DOHH2 (cell line): Measurements from ENCODE around the gene NPL.

Experiments
- H3F3A ChIP-seq: fragments of 200-600 bp; sonication (generic), shearing (Covaris generic); 2 replicates; pipeline ENCODE4 v1.6.0; 2016; ENCODE audit warnings: antibody characterized with exemption, mild to moderate bottlenecking; ENCODE audit not compliant: control insufficient read depth, insufficient read depth
- H3K27ac ChIP-seq: fragments of 200-600 bp; sonication (generic); 2 replicates; pipeline ENCODE4 v1.5.1; 2014; ENCODE audit warnings: low read depth, mild to moderate bottlenecking, low read length, moderate library complexity
- H3K27me3 ChIP-seq: fragments of 200-600 bp; sonication (generic); 2 replicates; pipeline ENCODE4 v1.6.1; 2014; ENCODE audit warnings: mild to moderate bottlenecking, low read length, mixed read lengths; ENCODE audit not compliant: control insufficient read depth
- H3K36me3 ChIP-seq: fragments of 200-600 bp; sonication (generic); 2 replicates; pipeline ENCODE4 v1.6.1; 2014; ENCODE audit warnings: mild to moderate bottlenecking, low read length, moderate library complexity, mixed read lengths; ENCODE audit not compliant: control insufficient read depth
- H3K4me1 ChIP-seq: fragments of 200-600 bp; sonication (generic); 2 replicates; pipeline ENCODE4 v1.6.1; 2014; ENCODE audit warnings: mild to moderate bottlenecking, low read length, mixed read lengths; ENCODE audit not compliant: control insufficient read depth
- H3K4me2 ChIP-seq: fragments of 200-600 bp; sonication (generic); 2 replicates; pipeline ENCODE4 v1.6.0; 2014; ENCODE audit warnings: mild to moderate bottlenecking, low read length, moderate library complexity
- H3K4me3 ChIP-seq: fragments of 200-600 bp; sonication (generic); 2 replicates; pipeline ENCODE4 v1.5.1; 2014; ENCODE audit warnings: mild to moderate bottlenecking, low read length, mixed read lengths
- H3K79me2 ChIP-seq: fragments of 200-600 bp; sonication (generic); 2 replicates; pipeline ENCODE4 v1.6.1; 2014; ENCODE audit warnings: mild to moderate bottlenecking, low read length, mixed read lengths; ENCODE audit not compliant: control insufficient read depth
- H3K9me2 ChIP-seq: fragments of 200-600 bp; sonication (generic); replicated peaks from 2 replicates; pipeline ENCODE4 v1.6.1; 2014; ENCODE audit warnings: mild to moderate bottlenecking, low read length, mixed read lengths; ENCODE audit not compliant: control insufficient read depth
- H3K9me3 ChIP-seq: fragments of 200-600 bp; sonication (generic); 2 replicates; pipeline ENCODE4 v1.6.1; 2014; ENCODE audit warnings: antibody characterized with exemption, low read length, mixed read lengths; ENCODE audit not compliant: control insufficient read depth, insufficient read depth
- H4K20me1 ChIP-seq: fragments of 200-600 bp; sonication (generic); 2 replicates; pipeline ENCODE4 v1.6.0; 2014; ENCODE audit warnings: low read depth, mild to moderate bottlenecking, antibody characterized with exemption, low read length, moderate library complexity; ENCODE audit not compliant: control insufficient read depth, insufficient read depth
- CTCF ChIP-seq: fragments of 200-600 bp; sonication (generic); IDR thresholded peaks from one replicate; pipeline ENCODE4 v1.5.1; 2014; ENCODE audit warnings: antibody characterized with exemption, mild to moderate bottlenecking, low read depth, low read length; ENCODE audit not compliant: poor library complexity, severe bottlenecking
- EZH2phosphoT487 ChIP-seq: fragments of 200-600 bp; sonication (generic); IDR thresholded peaks from 2 replicates; pipeline ENCODE4 v1.6.1; 2017; ENCODE audit warnings: borderline replicate concordance, mild to moderate bottlenecking, antibody characterized with exemption, low read length, moderate library complexity, mixed read lengths

NPL gene

GRCh38 chr1:182789138-182790076 is at the start of gene NPL:
Gene NPL (plus strand): TSS chr1:182789773. CDS start chr1:182794372, 4,599 bp downstream.
- H3F3A ChIP-seq = peaks cover 3% of the 10 kb centered on the region
- peak within 1 kb of the TSS; percentile 84 for H3K4me3 ChIP-seq
- peak within 1 kb of the TSS; percentile 89 for H3K4me2 ChIP-seq
- H3K36me3 ChIP-seq = no peaks in the 10 kb centered on the region
- no peaks in the 10 kb centered on the region for H3K9me3 ChIP-seq
- no peaks in the 10 kb centered on the region for H3K9me2 ChIP-seq
- H3K27ac ChIP-seq = no peak within 1 kb of the TSS
- no peaks in the 10 kb centered on the region for H3K79me2 ChIP-seq
- peaks cover 20% of the 10 kb centered on the region for H3K4me1 ChIP-seq
- H4K20me1 ChIP-seq = no peaks in the 10 kb centered on the region
- TF ChIP-seq CTCF (no peak), EZH2phosphoT487 (no peak)
- H3K27me3 ChIP-seq = peaks cover 7% of the 10 kb centered on the region

GRCh38 chr1:182740120-182740519 is 49.5 kb upstream of the NPL start:
- no peaks in the 10 kb centered on the region for H4K20me1 ChIP-seq
- no peaks in the 10 kb centered on the region for H3K27me3 ChIP-seq
- H3K79me2 ChIP-seq = no peaks in the 10 kb centered on the region
- no peaks in the 10 kb centered on the region for H3K4me1 ChIP-seq
- no peaks in the 10 kb centered on the region for H3K9me3 ChIP-seq
- H3K27ac ChIP-seq = no peak overlapping the region
- no peak overlapping the region for H3K4me3 ChIP-seq
- no peak overlapping the region for H3K4me2 ChIP-seq
- H3K9me2 ChIP-seq = no peaks in the 10 kb centered on the region
- H3K36me3 ChIP-seq = no peaks in the 10 kb centered on the region
- no peaks in the 10 kb centered on the region for H3F3A ChIP-seq
- TF ChIP-seq CTCF (no peak), EZH2phosphoT487 (no peak)

- no peaks in the 10 kb centered on the region for H3K27me3 ChIP-seq
- no peaks in the 10 kb centered on the region for H3K36me3 ChIP-seq
- no peaks in the 10 kb centered on the region for H3F3A ChIP-seq
- H3K4me2 ChIP-seq = no peak overlapping the region
- H3K4me1 ChIP-seq = no peaks in the 10 kb centered on the region
- H3K4me3 ChIP-seq = no peak overlapping the region
- H4K20me1 ChIP-seq = no peaks in the 10 kb centered on the region
- H3K9me2 ChIP-seq = no peaks in the 10 kb centered on the region
- no peaks in the 10 kb centered on the region for H3K9me3 ChIP-seq
- H3K79me2 ChIP-seq = no peaks in the 10 kb centered on the region
- H3K27ac ChIP-seq = no peak overlapping the region
- no peak for TF ChIP-seq EZH2phosphoT487
- TF ChIP-seq CTCF = no peak
Observed at GRCh38 chr1:182742780-182743179, 46.8 kb upstream of the NPL start.
